ENCODE measurements around the gene PIP5KL1.

Gene PIP5KL1

GRCh38 chr9:127949827-127950512 is 19.4 kb upstream of the PIP5KL1 start:
- TF ChIP-seq CTCF (IDR thresholded peaks at IDR 0.05; ENCODE audit: insufficient read depth, low read depth, low read length, missing control alignments), result no peak
- DNase-seq (ENCODE audit: low read depth), result no peak
- no peak overlapping the region for H3K4me3 ChIP-seq (ENCODE audit: low read depth, low read length)

- DNase-seq (ENCODE audit: low read depth), result no peak
- TF ChIP-seq CTCF (IDR thresholded peaks at IDR 0.05; ENCODE audit: insufficient read depth, low read depth, low read length, missing control alignments), result no peak
- H3K4me3 ChIP-seq (ENCODE audit: low read depth, low read length), result no peak overlapping the region
These were observed 17.5 kb upstream of the PIP5KL1 start for GRCh38 chr9:127947841-127948710.

GRCh38 chr9:127946728-127947127 is 16.2 kb upstream of the PIP5KL1 start:
- no peak for DNase-seq (ENCODE audit: low read depth)
- no peak overlapping the region for H3K4me3 ChIP-seq (ENCODE audit: low read depth, low read length)
- no peak for TF ChIP-seq CTCF (IDR thresholded peaks at IDR 0.05; ENCODE audit: insufficient read depth, low read depth, low read length, missing control alignments)

GRCh38 chr9:127945942-127946341 is 15.4 kb upstream of the PIP5KL1 start:
- H3K4me3 ChIP-seq (ENCODE audit: low read depth, low read length), result no peak overlapping the region
- TF ChIP-seq CTCF (IDR thresholded peaks at IDR 0.05; ENCODE audit: insufficient read depth, low read depth, low read length, missing control alignments), result no peak
- no peak for DNase-seq (ENCODE audit: low read depth)

- TF ChIP-seq CTCF (IDR thresholded peaks at IDR 0.05; ENCODE audit: insufficient read depth, low read depth, low read length, missing control alignments), result no peak
- no peak for DNase-seq (ENCODE audit: low read depth)
These were observed 14.8 kb upstream of the PIP5KL1 start for GRCh38 chr9:127945338-127945737.

GRCh38 chr9:127944586-127945218 is 14.1 kb upstream of the PIP5KL1 start:
- TF ChIP-seq CTCF (IDR thresholded peaks at IDR 0.05; ENCODE audit: insufficient read depth, low read depth, low read length, missing control alignments), result no peak
- no peak for DNase-seq (ENCODE audit: low read depth)
- H3K4me3 ChIP-seq (ENCODE audit: low read depth, low read length), result no peak overlapping the region

More at GRCh38 chr9:127945338-127945737, 14.8 kb upstream of the PIP5KL1 start:
- H3K4me3 ChIP-seq (ENCODE audit: low read depth, low read length), result no peak overlapping the region
